HG02678 (cell line): Measurements from ENCODE around the gene DUS4L.

Experiments
- ATAC-seq: cut with Tn5 transposase; IDR thresholded peaks from one replicate; pipeline ENCODE4 v1.9.1; 2021; ENCODE audit warnings: mild to moderate bottlenecking, moderate library complexity; ENCODE audit not compliant: unreplicated experiment

The DUS4L gene

GRCh38 chr7:107579885-107580715 is 16.3 kb downstream of the DUS4L start, which contains the start of gene BCAP29:
Gene BCAP29 (plus strand): TSS chr7:107580246. CDS start chr7:107580773, 527 bp downstream.
- ATAC-seq: peak; percentile 94

GRCh38 chr7:107580716-107581383 is 17.1 kb downstream of the DUS4L start:
- no peak for ATAC-seq

GRCh38 chr7:107581387-107582013 is 17.7 kb downstream of the DUS4L start:
- no peak for ATAC-seq

- no peak for ATAC-seq
Measured at GRCh38 chr7:107582875-107583274, 19.1 kb downstream of the DUS4L start.

- ATAC-seq: no peak
Measured at GRCh38 chr7:107584716-107585115, 20.9 kb downstream of the DUS4L start.

- ATAC-seq: no peak
Measured at GRCh38 chr7:107588529-107589130, 24.9 kb downstream of the DUS4L start.

- no peak for ATAC-seq
Measured at GRCh38 chr7:107591421-107591820, 27.6 kb downstream of the DUS4L start.

GRCh38 chr7:107592361-107593024 is 28.7 kb downstream of the DUS4L start:
- no peak for ATAC-seq

- no peak for ATAC-seq
Measured at GRCh38 chr7:107593025-107593410, 29.2 kb downstream of the DUS4L start.

GRCh38 chr7:107594961-107595737 is 31.4 kb downstream of the DUS4L start:
- ATAC-seq: no peak

- ATAC-seq: no peak
Measured at GRCh38 chr7:107596881-107597581, 33.3 kb downstream of the DUS4L start.

GRCh38 chr7:107597582-107597916 is 33.8 kb downstream of the DUS4L start:
- no peak for ATAC-seq

GRCh38 chr7:107597953-107598352 is 34.2 kb downstream of the DUS4L start:
- ATAC-seq: no peak

GRCh38 chr7:107599262-107599661 is 35.5 kb downstream of the DUS4L start:
- ATAC-seq: no peak

- no peak for ATAC-seq
Measured at GRCh38 chr7:107600816-107601215, 37.0 kb downstream of the DUS4L start.

GRCh38 chr7:107605218-107605815 is 41.5 kb downstream of the DUS4L start:
- ATAC-seq: no peak

- no peak for ATAC-seq
Measured at GRCh38 chr7:107606303-107606702, 42.5 kb downstream of the DUS4L start.

- ATAC-seq: no peak
Measured at GRCh38 chr7:107609811-107610261, 46.1 kb downstream of the DUS4L start.

- ATAC-seq: no peak
Measured at GRCh38 chr7:107610323-107610722, 46.6 kb downstream of the DUS4L start.
